A673 (cell line): ENCODE results near the gene ADARB2. TPM values are rescaled to one million over a fixed set of nuclear protein-coding genes. Genes with fewer than 3 reads are reported as not detected.

Experiments used
- BruUV-seq: library from RNA; stranded (reverse); fragments of 400-500 nt; replicated peaks from 2 replicates; lab custom pipeline; 2021; lab: Mats Ljungman, UMichigan
- CTCF ChIA-PET: fragments of 300-600 bp; sonication (Branson Sonifier 250); formaldehyde crosslinking; loops from one replicate; lab custom pipeline; 2022; ENCODE audit warnings: antibody characterized with exemption; lab: Charles Lee
- POLR2A ChIA-PET: fragments of 300-600 bp; sonication (Branson Sonifier 250); formaldehyde crosslinking; loops from one replicate; lab custom pipeline; 2022; ENCODE audit warnings: antibody characterized with exemption; ENCODE audit not compliant: low non-redundant PET; lab: Charles Lee
- DNase-seq: peaks from one replicate; pipeline ENCODE4 v3.0.0-alpha.2; 2015; ENCODE audit warnings: low spot score
- H3K27ac ChIP-seq: fragments of 200-600 bp; sonication (generic); 2 replicates; pipeline ENCODE4 v1.5.1; 2016; ENCODE audit warnings: mixed run types, low read depth, mild to moderate bottlenecking, mixed read lengths, antibody characterized with exemption, low read length; ENCODE audit not compliant: poor library complexity, severe bottlenecking
- H3K27me3 ChIP-seq: fragments of 200-600 bp; sonication (generic); replicated peaks from 2 replicates; pipeline ENCODE4 v1.6.1; 2017; ENCODE audit warnings: mixed run types, low read depth, mild to moderate bottlenecking, mixed read lengths, antibody characterized with exemption, low read length; ENCODE audit not compliant: insufficient read depth, poor library complexity
- H3K36me3 ChIP-seq: fragments of 200-600 bp; sonication (generic); 2 replicates; pipeline ENCODE4 v1.6.1; 2016; ENCODE audit warnings: mixed run types, mild to moderate bottlenecking, mixed read lengths, antibody characterized with exemption, low read length; ENCODE audit not compliant: insufficient read depth, poor library complexity, severe bottlenecking
- H3K4me1 ChIP-seq: fragments of 200-600 bp; sonication (generic); 2 replicates; pipeline ENCODE4 v1.6.1; 2017; ENCODE audit warnings: mixed run types, mild to moderate bottlenecking, mixed read lengths, antibody characterized with exemption, low read length; ENCODE audit not compliant: insufficient read depth, poor library complexity, severe bottlenecking
- H3K4me3 ChIP-seq: fragments of 200-600 bp; sonication (generic); 2 replicates; pipeline ENCODE4 v1.5.1; 2016; ENCODE audit warnings: low read depth, mixed run types, mild to moderate bottlenecking, mixed read lengths, low read length; ENCODE audit not compliant: poor library complexity, severe bottlenecking
- H3K9me3 ChIP-seq: fragments of 200-600 bp; sonication (generic); 2 replicates; pipeline ENCODE4 v1.6.1; 2016; ENCODE audit warnings: mixed run types, low read depth, mild to moderate bottlenecking, mixed read lengths, antibody characterized with exemption, low read length; ENCODE audit not compliant: poor library complexity, severe bottlenecking
- CTCF ChIP-seq: fragments of 300-800, 200-600 bp; sonication (generic); conservative IDR thresholded peaks from 2 replicates; pipeline ENCODE4 v1.5.1; 2017; ENCODE audit warnings: low read depth, mild to moderate bottlenecking, antibody characterized with exemption, low read length, moderate library complexity, mixed read lengths
- EZH2 ChIP-seq: fragments of 200-600 bp; sonication (generic); IDR thresholded peaks from 2 replicates; pipeline ENCODE4 v1.6.1; 2017; ENCODE audit warnings: borderline replicate concordance, low read depth, mild to moderate bottlenecking, mixed read lengths, antibody characterized with exemption, low read length; ENCODE audit not compliant: poor library complexity, severe bottlenecking
- intact Hi-C: fragments of 100-400 bp; cut with micrococcal nuclease; formaldehyde crosslinking; loops from one replicate; pipeline ENCODE4 v1.10.0; 2022; ENCODE audit not compliant: unreplicated experiment
- total RNA-seq: library from RNA; stranded (reverse); gene quantifications from 2 replicates; pipeline ENCODE4 v1.2.3, GENCODE V29; 2021

The ADARB2 gene
- total RNA-seq, 1 experiment from 2014 or later = not detected

DNA sequence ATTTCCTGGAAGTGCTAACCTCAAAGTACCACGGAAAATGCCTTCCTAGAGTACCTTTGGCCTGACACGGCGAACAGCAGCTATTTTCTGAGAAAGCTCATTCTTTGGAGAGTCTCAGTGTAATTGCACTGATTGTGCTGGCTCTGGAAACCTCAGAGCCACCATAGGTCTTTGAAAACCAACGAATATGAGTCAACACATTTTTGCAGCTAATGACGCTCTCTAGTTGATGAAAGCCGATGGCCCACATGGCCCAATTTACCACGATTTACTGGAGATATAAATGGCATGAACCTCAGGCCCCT, 187.1 kb downstream of the ADARB2 start:
- CTCF ChIA-PET = no interaction called here
- H3K36me3 ChIP-seq = no peaks in the 10 kb centered on the region
- TF ChIP-seq CTCF = no peak
- TF ChIP-seq EZH2 = no peak
- H3K9me3 ChIP-seq = no peaks in the 10 kb centered on the region
- H3K27ac ChIP-seq = no peak overlapping the region
- no peak for DNase-seq
- BruUV-seq = no TSS peak
- no peaks in the 10 kb centered on the region for H3K4me1 ChIP-seq
- POLR2A ChIA-PET = no interaction called here
- no peak overlapping the region for H3K4me3 ChIP-seq
- intact Hi-C loops = no loop called here
- peaks cover 90% of the 10 kb centered on the region for H3K27me3 ChIP-seq

GRCh38 chr10:1549591-1550290, 187.6 kb downstream of the ADARB2 start:
- intact Hi-C loops = no loop called here
- POLR2A ChIA-PET = no interaction called here
- Histone ChIP-seq H3K27me3 (peaks cover 91% of the 10 kb centered on the region), H3K27ac (no peak overlapping the region), H3K9me3 (no peaks in the 10 kb centered on the region), H3K4me1 (no peaks in the 10 kb centered on the region), H3K4me3 (no peak overlapping the region), H3K36me3 (no peaks in the 10 kb centered on the region)
- BruUV-seq = no TSS peak
- TF ChIP-seq EZH2 = no peak
- TF ChIP-seq CTCF = no peak
- CTCF ChIA-PET = no interaction called here
- DNase-seq = no peak

DNA sequence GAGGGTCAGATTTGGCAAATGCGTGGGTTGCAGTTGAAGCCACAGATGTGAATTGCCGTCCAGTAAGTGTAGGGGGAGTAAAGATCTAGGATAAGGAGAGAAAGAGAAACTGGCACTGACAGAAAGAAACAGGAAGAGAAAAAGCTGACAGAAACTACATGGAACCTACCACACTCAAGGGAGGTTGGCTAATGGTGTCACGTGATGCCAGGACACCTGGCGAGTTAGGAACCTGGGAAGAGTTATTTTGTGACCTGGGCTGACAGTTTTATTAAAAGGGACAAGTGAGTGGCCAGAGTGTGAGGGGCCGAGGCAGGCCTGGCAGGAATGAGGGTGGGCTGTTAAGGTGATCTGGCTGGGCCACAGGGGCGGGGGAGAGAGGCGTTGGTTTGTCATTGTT, 188.7 kb downstream of the ADARB2 start:
- intact Hi-C loops = no loop called here
- DNase-seq = no peak
- Histone ChIP-seq H3K27ac (no peak overlapping the region), H3K27me3 (peaks cover 91% of the 10 kb centered on the region), H3K9me3 (no peaks in the 10 kb centered on the region), H3K36me3 (no peaks in the 10 kb centered on the region), H3K4me3 (no peak overlapping the region), H3K4me1 (no peaks in the 10 kb centered on the region)
- TF ChIP-seq EZH2 (no peak), CTCF (no peak)
- POLR2A ChIA-PET = no interaction called here
- BruUV-seq = no TSS peak
- CTCF ChIA-PET = no interaction called here
